Measurements from ENCODE around the gene CRYBG3.
"Not testable (repeated sequence)": the region's sequence is repeated elsewhere in the genome, so short reads cannot be mapped to it uniquely, and the experiment has no call there.

Gene CRYBG3

GRCh38 chr3:97899331-97899730, 77.5 kb downstream of the CRYBG3 start:
- DNase-seq (ENCODE audit: low spot score): no peak

GRCh38 chr3:97901313-97902248, 79.8 kb downstream of the CRYBG3 start:
- no peak for DNase-seq (ENCODE audit: low spot score)

- DNase-seq (ENCODE audit: low spot score): not testable (repeated sequence)
Observed at GRCh38 chr3:97909830-97910229, 88.0 kb downstream of the CRYBG3 start.

- DNase-seq (ENCODE audit: low spot score): peak; percentile 35
Observed at GRCh38 chr3:97910236-97910831, 88.5 kb downstream of the CRYBG3 start.

GRCh38 chr3:97910931-97911351, 89.1 kb downstream of the CRYBG3 start:
- DNase-seq (ENCODE audit: low spot score): peak; percentile 39

GRCh38 chr3:97911459-97911858, 89.6 kb downstream of the CRYBG3 start:
- DNase-seq (ENCODE audit: low spot score): no peak

GRCh38 chr3:97914388-97914787, 92.6 kb downstream of the CRYBG3 start:
- no peak for DNase-seq (ENCODE audit: low spot score)

GRCh38 chr3:97916576-97916975, 94.8 kb downstream of the CRYBG3 start:
- no peak for DNase-seq (ENCODE audit: low spot score)

GRCh38 chr3:97917813-97918536, 96.2 kb downstream of the CRYBG3 start:
- DNase-seq (ENCODE audit: low spot score): no peak

- no peak for DNase-seq (ENCODE audit: low spot score)
Observed at GRCh38 chr3:97927704-97928103, 105.9 kb downstream of the CRYBG3 start.

- DNase-seq (ENCODE audit: low spot score): no peak
Observed at GRCh38 chr3:97928986-97929385, 107.2 kb downstream of the CRYBG3 start.

- no peak for DNase-seq (ENCODE audit: low spot score)
Observed at GRCh38 chr3:97930018-97930417, 108.2 kb downstream of the CRYBG3 start.

- no peak for DNase-seq (ENCODE audit: low spot score)
Observed at GRCh38 chr3:97931218-97931617, 109.4 kb downstream of the CRYBG3 start.

GRCh38 chr3:97932387-97932801, 110.6 kb downstream of the CRYBG3 start:
- no peak for DNase-seq (ENCODE audit: low spot score)

GRCh38 chr3:97934980-97935695, 113.3 kb downstream of the CRYBG3 start:
- no peak for DNase-seq (ENCODE audit: low spot score)

- DNase-seq (ENCODE audit: low spot score): no peak
Observed at GRCh38 chr3:97935842-97936241, 114.0 kb downstream of the CRYBG3 start.

GRCh38 chr3:97937205-97937604, 115.4 kb downstream of the CRYBG3 start:
- no peak for DNase-seq (ENCODE audit: low spot score)

- DNase-seq (ENCODE audit: low spot score): no peak
Observed at GRCh38 chr3:97938444-97938843, 116.6 kb downstream of the CRYBG3 start.

- DNase-seq (ENCODE audit: low spot score): no peak
Observed at GRCh38 chr3:97939401-97939800, 117.6 kb downstream of the CRYBG3 start.

- DNase-seq (ENCODE audit: low spot score): peak; percentile 18
Observed at GRCh38 chr3:97940034-97940433, 118.2 kb downstream of the CRYBG3 start.

GRCh38 chr3:97942801-97943546, 121.2 kb downstream of the CRYBG3 start:
- DNase-seq (ENCODE audit: low spot score): no peak

All from CD4-positive, alpha-beta T cell treated with Interleukin-2 at 100 ng/mL for 4 hours (primary cell).